Liver (tissue), 3 donors: ENCODE results near the gene CYFIP2.

ENCODE experiments used
- EGR1 ChIP-seq, 2 donors: IDR thresholded peaks; 2 replicates each; pipeline ENCODE4 v1.6.1; 2016 to 2018; ENCODE audit warnings: antibody characterized with exemption in 2 of 2, low read depth in 2 of 2
- FOXA1 ChIP-seq: IDR thresholded peaks from 2 replicates; pipeline ENCODE4 v1.6.1; 2016; ENCODE audit warnings: antibody characterized with exemption
- RAD21 ChIP-seq, 2 donors: IDR thresholded peaks; 2 replicates each; pipeline ENCODE4 v1.6.1; 2016; ENCODE audit warnings: antibody characterized with exemption in 2 of 2, mild to moderate bottlenecking in 2 of 2
- RXRA ChIP-seq, 2 donors: IDR thresholded peaks; 2 replicates each; pipeline ENCODE4 v1.6.1; 2017 to 2018; ENCODE audit warnings: antibody characterized with exemption in 2 of 2, mild to moderate bottlenecking in 1 of 2
- SP1 ChIP-seq: IDR thresholded peaks from 2 replicates; pipeline ENCODE4 v1.6.1; 2018; ENCODE audit warnings: antibody characterized with exemption, mild to moderate bottlenecking
- TAF1 ChIP-seq: conservative IDR thresholded peaks from 2 replicates; pipeline ENCODE4 v1.6.1; 2016; ENCODE audit warnings: antibody characterized with exemption, mild to moderate bottlenecking
- YY1 ChIP-seq: IDR thresholded peaks from 2 replicates; pipeline ENCODE4 v1.6.1; 2016; ENCODE audit warnings: antibody characterized with exemption, mild to moderate bottlenecking
- TF ChIP-seq, protein P1 (sequence below): fragments of 150-350 bp; IDR thresholded peaks from 2 replicates; pipeline ENCODE4 v1.5.1; 2017; ENCODE audit warnings: improper control_type of control experiment, low read depth, low read length; ENCODE audit not compliant: missing input control
- TF ChIP-seq, protein P2 (sequence below): IDR thresholded peaks from 2 replicates; pipeline ENCODE4 v1.6.1; 2016; ENCODE audit warnings: antibody characterized with exemption
- TF ChIP-seq, protein P3 (sequence below): IDR thresholded peaks from 2 replicates; pipeline ENCODE4 v1.6.1; 2016; ENCODE audit warnings: antibody characterized with exemption, mild to moderate bottlenecking
- TF ChIP-seq, protein P4 (sequence below): IDR thresholded peaks from 2 replicates; pipeline ENCODE4 v1.6.1; 2016; ENCODE audit warnings: antibody characterized with exemption
- donor health status: healthy.
- donor health status: healthy.

DNA sequence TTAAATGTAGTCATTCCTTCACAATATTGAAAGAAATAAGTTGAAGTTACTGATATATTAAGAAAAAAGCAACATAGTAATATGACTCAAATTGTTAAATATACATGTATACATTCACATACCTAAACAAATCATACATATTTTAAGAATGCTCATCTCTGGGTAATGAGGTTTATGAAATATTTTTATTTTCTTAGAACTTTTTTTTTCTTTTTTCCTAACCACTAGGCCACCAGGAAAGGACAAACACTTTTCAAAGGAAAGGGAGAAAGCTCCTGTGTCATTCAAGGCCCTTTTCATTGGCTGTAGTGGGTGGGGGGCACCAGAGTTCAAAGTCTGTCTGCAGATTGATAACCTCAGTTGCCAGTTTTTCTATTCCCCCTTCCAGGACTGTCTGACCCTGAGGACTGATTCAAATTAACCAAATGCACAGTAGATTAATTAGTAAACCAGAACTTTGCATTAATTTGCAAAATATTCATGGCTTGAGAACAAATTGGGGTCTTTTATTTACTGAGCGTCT, 121.2 kb downstream of the CYFIP2 start:
- TF ChIP-seq YY1 (no peak), RAD21 (IDR thresholded peaks at IDR 0.05) (no peak), RXRA (IDR thresholded peaks at IDR 0.05) (no peak), TAF1 (no peak), EGR1 (IDR thresholded peaks at IDR 0.05; ENCODE audit: low read depth in 2 of 2) (no peak), FOXA1 (no peak), SP1 (no peak)
- TF ChIP-seq, protein P1, sequence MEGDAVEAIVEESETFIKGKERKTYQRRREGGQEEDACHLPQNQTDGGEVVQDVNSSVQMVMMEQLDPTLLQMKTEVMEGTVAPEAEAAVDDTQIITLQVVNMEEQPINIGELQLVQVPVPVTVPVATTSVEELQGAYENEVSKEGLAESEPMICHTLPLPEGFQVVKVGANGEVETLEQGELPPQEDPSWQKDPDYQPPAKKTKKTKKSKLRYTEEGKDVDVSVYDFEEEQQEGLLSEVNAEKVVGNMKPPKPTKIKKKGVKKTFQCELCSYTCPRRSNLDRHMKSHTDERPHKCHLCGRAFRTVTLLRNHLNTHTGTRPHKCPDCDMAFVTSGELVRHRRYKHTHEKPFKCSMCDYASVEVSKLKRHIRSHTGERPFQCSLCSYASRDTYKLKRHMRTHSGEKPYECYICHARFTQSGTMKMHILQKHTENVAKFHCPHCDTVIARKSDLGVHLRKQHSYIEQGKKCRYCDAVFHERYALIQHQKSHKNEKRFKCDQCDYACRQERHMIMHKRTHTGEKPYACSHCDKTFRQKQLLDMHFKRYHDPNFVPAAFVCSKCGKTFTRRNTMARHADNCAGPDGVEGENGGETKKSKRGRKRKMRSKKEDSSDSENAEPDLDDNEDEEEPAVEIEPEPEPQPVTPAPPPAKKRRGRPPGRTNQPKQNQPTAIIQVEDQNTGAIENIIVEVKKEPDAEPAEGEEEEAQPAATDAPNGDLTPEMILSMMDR = no peak
- TF ChIP-seq, protein P2, sequence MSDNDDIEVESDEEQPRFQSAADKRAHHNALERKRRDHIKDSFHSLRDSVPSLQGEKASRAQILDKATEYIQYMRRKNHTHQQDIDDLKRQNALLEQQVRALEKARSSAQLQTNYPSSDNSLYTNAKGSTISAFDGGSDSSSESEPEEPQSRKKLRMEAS = no peak
- TF ChIP-seq, protein P3, sequence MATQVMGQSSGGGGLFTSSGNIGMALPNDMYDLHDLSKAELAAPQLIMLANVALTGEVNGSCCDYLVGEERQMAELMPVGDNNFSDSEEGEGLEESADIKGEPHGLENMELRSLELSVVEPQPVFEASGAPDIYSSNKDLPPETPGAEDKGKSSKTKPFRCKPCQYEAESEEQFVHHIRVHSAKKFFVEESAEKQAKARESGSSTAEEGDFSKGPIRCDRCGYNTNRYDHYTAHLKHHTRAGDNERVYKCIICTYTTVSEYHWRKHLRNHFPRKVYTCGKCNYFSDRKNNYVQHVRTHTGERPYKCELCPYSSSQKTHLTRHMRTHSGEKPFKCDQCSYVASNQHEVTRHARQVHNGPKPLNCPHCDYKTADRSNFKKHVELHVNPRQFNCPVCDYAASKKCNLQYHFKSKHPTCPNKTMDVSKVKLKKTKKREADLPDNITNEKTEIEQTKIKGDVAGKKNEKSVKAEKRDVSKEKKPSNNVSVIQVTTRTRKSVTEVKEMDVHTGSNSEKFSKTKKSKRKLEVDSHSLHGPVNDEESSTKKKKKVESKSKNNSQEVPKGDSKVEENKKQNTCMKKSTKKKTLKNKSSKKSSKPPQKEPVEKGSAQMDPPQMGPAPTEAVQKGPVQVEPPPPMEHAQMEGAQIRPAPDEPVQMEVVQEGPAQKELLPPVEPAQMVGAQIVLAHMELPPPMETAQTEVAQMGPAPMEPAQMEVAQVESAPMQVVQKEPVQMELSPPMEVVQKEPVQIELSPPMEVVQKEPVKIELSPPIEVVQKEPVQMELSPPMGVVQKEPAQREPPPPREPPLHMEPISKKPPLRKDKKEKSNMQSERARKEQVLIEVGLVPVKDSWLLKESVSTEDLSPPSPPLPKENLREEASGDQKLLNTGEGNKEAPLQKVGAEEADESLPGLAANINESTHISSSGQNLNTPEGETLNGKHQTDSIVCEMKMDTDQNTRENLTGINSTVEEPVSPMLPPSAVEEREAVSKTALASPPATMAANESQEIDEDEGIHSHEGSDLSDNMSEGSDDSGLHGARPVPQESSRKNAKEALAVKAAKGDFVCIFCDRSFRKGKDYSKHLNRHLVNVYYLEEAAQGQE = no peak
- TF ChIP-seq, protein P4, sequence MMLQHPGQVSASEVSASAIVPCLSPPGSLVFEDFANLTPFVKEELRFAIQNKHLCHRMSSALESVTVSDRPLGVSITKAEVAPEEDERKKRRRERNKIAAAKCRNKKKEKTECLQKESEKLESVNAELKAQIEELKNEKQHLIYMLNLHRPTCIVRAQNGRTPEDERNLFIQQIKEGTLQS = no peak
